ENCODE measurements around the gene SLC47A1.
"Not testable (repeated sequence)": the region's sequence is repeated elsewhere in the genome, so short reads cannot be mapped to it uniquely, and the experiment has no call there.

The SLC47A1 gene, protein sequence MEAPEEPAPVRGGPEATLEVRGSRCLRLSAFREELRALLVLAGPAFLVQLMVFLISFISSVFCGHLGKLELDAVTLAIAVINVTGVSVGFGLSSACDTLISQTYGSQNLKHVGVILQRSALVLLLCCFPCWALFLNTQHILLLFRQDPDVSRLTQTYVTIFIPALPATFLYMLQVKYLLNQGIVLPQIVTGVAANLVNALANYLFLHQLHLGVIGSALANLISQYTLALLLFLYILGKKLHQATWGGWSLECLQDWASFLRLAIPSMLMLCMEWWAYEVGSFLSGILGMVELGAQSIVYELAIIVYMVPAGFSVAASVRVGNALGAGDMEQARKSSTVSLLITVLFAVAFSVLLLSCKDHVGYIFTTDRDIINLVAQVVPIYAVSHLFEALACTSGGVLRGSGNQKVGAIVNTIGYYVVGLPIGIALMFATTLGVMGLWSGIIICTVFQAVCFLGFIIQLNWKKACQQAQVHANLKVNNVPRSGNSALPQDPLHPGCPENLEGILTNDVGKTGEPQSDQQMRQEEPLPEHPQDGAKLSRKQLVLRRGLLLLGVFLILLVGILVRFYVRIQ

DNA sequence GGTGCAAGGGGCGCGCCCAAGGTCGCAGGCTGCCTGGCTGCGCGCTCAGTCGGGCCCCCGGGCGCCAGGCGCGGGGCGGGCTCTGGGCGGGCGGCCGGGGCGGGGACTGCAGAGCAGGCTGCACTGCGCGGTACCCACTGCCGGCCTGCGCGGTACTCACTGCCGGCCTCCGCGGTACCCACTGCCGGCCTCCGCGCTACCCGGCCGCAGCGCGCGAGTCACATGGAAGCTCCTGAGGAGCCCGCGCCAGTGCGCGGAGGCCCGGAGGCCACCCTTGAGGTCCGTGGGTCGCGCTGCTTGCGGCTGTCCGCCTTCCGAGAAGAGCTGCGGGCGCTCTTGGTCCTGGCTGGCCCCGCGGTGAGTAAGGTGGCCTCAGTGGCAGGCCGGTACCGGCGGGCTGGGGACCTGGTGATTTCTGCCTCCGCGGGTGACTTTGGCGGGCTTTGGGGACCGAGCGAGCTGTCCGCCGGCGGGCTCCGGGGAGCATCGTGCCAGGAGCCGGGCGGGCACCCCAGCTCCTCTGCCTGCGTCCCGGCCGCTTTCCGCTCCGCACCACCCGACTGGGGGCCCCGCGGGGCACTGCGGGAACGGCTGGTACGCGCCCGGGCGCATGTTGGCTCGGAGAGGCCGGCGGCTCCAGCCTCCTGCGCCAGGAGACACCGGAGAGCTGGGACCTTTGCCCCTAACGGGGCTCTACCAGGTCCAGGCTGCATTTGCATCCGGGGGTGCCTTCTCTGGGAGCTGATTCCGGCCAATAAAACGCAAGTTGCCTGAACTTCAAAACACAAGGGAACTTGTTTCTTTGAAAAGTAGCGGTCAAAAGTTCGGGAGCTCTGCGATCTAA is at the start of gene SLC47A1:
Gene SLC47A1, plus strand, starts transcription at position 137 of the 844 bp plus-strand sequence. Its CDS starts 86 bp downstream, at position 223.
- peak; percentile 55 for DNase-seq

DNA sequence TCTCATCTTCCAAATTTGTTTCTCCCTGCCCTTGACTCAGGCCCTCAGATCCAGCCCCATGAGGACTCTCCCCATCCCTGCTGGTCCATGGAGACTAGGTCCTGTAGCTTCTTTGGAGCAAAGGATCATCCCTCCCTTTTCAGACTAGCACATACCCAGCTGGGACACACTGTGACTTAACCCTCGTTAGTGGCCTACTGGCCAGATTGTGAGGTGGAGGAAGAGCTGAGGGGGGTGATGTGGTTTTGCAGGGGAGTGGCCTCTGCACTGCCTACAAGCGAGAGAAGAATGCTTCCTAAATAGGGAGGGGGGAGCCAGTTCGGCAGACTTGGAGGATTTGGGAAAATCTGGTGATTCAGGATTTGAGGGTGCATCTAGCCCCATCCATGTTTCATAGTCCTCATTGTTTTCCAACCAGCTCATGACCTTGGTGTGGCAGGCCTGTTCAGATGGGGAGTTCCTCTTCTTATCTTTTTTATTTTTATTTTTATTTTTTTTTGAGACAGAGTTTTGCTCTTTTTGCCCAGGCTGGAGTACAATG is 47.8 kb upstream of the SLC47A1 start:
- DNase-seq: no peak

DNA sequence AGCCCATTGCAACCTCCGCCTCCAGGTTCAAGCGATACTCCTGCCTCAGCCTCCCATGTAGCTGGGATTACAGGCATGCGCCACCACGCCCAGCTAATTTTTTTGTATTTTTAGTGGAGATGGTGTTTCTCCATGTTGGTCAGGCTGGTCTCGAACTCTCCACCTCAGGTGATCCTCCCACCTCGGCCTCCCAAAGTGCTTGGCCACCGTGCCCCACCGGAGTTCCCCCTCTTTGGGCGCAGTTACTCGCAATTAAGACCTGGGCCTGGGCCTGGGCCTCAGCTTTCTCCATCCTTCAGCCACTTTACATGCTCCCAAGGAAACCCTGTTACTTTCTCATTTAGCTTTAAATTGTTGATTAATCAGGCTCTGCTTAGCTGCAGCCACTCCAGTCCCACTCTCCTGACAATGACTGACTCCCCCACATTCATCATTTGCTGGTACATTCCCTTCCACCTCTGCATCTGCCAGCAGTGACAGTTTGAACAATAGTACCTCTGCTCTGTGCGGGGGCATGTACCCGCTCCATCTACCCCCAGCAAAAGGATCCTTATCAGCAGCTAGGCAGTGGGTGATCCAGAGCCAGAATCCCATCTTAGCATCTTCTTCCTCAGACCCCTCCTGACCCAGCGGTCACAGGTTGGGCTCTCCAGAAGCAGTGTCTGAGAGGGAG is 47.2 kb upstream of the SLC47A1 start:
- DNase-seq: no peak

DNA sequence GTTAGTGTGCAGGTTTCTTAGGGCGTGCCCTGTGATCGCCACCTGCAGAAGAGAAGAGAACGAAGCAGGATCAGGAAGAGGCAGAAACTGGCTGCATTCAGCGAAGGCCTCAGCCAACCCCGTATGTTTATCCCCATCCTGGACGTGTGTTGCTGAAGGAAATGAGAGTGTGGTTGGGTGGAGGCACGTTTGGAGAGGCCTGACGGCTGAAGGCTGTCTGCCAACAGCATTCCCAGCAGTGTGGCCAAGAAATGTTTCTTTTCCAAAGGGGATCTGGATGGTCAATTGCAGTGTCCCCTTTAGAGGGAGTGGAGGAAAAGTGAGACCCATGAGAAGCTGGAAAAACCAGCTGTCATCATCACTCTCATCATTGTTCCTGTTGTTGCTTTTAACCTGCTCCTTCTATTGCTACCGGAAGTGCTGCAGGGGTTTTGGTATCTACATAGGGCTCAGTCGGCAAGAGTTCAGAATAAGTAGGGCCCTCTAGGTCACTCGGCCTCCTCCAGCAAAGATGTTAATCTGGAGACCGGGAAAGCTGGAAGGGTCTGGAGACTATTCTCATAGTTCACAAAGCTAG is 46.5 kb upstream of the SLC47A1 start:
- DNase-seq: no peak

DNA sequence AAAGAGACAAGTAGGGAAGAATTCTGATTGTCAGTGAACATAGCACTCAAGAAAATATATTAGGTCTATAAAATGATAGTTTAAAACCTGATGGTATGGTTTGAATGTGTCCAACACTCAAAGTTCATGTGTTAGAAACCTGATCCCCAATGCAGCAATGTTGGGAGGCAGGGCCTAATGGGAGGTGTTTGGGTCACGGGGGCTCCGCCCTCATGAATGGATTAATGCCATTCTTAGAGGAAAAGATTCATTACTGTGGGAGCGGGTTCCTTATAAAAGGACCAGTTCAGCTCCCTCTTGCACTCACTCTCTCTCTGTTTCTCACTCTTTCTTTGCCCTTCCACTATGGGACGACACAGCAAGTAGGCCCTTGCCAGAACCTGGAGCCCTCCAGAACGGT is 41.5 kb upstream of the SLC47A1 start:
- no peak for DNase-seq

DNA sequence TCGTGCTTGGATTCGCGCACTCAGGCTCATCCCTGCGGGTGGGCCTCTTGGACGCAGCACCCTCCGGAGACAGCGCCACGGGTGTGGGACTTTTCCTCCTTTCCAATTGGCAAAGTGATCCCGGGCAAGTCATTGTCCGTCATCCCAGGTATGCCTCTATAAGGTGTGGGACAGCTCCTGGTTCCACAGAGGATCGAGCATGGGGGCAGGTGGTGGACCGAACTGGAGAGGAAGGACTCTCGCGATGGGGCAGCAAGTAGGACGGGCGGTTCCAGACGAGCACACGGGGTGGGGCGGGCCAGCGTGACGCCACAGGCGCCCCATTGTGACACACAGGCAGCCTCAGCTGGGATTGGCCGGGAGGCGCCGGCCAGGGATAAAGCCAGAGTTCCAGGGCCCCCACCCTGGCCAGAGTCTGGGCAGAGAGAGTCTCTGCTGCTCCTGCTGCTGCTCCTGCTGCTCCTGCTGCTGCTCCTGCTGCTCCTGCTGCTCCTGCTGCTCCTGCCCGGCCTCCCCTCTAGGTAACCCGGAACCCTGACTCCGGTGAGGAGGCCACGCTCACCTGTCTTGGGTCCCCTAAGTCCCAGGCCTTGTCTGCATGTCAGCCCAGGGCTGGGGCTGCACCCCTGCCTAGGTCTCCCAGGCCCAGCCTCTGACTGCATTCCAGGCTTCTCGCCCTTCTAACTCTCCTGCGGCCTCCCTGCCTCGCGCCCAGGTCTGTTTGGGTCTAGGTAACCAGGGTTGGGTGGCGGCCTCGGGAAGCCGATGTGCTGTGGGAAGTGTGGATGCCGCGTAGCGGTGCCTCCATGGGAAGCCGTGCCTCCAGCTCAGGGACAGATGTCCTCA is 38.5 kb upstream of the SLC47A1 start:
- DNase-seq: no peak

DNA sequence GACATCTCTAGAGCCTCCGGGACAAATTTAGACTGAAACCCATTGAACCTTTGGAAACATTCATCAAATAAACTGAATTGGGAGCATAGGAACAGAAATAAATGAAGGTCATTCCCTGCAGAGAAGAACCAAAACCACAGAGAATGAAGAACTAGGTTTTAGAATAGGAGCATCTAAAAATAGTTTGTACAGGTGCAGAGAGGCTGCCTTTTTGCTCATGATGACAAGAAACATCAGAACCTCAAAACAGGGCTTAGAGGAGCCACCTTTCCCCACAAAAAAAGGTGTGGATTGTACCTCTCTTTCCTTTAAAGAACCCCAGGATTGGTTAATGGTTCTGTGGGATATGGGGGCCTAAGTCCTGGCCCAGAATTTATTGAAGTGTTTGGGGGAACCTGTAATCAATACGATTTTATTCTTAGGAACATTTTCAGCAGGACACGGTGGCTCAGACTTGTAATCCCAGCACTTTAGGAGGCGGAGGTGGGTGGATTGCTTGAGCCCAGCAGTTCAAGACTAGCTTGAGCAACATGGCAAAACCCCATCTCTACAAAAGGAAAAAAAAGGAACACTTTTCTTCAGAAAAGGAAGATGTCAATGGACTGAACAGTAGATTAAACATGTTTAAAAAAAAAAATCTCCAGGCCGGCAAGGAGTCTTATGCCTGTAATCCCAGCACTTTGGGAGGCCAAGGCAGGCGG is 37.7 kb upstream of the SLC47A1 start:
- no peak for DNase-seq

DNA sequence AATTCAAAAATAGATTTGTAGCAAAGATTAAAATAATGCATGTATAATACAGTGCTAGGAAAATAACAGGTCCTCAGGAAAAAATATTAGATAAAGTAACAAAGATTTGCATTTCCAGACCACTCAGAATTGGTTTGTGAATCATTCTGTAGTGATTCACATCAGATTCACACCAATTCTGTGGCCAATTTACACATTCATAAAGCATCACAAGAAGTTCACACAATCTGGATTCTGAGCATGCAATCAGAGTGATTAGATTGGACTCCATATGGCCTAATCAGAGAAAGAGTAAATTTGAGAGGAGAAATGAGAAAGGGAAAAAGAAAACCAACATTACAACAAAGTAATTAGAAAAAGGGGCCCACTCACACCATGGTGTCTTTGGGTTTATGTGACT is 36.0 kb upstream of the SLC47A1 start:
- DNase-seq: no peak

DNA sequence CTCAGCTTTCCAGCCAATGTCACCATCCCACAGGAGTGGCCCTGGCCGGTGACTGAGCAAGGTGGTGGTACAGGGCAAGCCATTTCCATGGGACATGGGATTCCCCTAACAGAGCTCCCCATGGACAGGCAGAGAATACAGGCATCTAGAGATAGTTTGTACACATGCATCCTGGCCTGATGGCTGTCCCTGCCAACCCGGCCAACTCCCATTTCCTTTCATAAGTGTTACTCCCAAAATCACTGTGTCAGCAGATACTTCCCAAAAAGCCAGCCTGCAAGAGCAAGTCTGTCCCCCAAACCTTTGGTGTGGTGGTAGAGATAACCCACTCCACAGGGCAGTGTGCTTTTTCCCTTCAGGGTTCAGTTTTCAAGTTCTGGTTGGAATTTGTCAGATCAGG is 32.4 kb upstream of the SLC47A1 start:
- DNase-seq: no peak

DNA sequence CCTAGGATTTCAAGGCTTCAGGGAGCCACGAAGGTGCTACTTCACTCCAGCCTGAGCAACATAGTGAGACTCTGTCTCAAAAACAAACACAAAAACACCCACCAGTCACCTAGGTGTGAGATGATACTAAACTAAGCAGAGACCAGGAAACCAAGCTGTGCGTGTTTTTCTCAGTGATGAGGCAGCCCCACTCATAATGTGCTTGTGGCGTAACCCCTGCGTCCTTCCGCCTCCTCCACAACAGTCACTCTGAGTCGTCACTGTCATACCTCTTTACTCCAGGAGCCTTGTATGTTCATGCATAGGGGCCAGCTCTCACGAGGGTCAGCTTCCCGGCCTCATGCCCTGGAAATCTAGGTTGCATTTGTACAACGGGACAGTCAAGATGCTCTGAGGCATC is 31.1 kb upstream of the SLC47A1 start:
- DNase-seq: peak; percentile 32

DNA sequence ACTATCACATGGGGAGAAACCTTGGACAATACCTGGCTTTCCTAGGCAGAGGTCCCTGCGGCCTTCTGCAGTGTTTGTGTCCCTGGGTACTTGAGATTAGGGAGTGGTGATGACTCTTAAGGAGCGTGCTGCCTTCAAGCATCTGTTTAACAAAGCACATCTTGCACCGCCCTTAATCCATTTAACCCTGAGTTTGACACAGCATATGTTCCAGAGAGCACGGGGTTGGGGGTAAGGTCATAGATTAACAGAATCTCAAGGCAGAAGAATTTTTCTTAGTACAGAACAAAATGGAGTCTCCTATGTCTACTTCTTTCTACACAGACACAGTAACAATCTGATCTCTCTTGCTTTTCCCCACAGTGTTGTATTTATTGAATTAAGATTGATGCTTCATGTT is 28.1 kb upstream of the SLC47A1 start:
- DNase-seq: not testable (repeated sequence)

DNA sequence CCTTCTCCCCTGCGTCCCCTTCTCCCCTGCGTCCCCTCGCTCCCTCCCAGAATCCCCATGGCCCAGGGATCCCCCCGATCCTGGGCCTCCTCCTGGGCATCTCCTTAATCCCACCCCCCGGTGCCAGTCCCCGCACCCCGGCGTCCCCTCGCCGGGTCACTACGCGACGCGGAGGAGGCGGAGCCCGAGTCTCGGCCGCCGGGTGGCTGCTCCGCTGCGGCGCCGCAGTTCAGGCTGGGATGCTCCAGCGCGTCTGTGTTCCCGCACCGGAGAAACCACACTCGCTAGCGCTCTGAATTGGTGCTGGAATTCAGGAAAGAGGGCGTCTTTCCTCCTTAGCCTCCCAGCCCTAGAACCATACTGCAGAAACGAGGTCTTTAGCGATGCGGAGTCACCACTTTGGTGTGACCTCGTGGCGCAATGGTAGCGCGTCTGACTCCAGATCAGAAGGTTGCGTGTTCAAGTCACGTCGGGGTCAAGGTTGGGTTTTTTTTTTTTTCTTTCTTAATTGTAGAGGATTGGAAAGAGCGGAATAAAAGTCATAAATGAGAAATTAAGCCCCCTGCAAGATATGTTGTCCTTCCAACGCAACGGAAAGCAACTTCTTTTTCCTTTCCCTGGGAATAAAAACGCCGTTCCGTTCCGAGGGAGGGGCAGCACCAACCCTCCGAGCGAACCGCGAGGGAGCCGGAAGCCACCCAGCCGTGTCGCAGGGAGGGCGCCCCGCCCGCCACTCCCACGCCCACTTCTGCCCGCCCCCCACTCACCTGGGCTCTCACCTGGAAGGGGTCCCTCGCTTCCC is 25.7 kb upstream of the SLC47A1 start:
- peak; percentile 79 for DNase-seq

DNA sequence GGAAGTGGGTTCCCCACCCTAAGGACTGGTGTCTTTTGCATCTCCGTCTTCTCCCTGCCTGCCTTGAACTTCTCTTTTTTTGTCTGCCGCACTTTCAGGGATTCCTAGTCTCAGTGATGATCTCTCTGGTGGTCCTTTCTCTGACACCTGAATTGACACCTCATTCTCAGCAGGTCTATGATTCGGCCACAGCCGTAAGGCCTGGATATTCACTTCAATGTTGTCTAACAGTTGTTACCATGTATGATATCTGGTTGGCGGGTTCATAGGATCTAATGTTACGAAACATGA is 25.1 kb upstream of the SLC47A1 start:
- no peak for DNase-seq

DNA sequence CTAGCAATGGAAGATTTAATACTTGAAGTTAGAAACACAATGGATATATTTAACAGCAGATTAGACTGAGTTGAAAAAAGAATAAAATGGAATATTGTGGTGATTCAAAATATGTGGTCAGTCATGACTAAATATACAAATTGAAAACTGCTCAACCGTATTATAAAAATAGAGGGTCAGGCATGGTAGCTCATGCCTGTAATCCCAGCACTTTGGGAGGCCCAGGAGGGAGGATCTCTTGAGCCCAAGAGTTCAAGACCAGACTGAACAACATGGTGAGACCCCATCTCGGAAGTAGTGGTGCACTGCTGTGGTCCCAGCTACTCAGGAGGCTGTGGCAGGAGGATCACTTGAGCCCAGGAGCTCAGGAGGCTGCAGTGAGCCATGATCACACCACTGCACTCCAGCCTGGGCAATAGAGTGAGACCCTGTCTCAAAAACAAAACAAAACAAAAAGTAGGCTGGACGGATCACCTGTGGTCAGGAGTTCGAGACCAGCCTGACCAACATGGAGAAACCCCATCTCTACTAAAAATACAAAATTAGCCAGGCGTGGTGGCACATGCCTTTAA is 24.3 kb upstream of the SLC47A1 start:
- not testable (repeated sequence) for DNase-seq

DNA sequence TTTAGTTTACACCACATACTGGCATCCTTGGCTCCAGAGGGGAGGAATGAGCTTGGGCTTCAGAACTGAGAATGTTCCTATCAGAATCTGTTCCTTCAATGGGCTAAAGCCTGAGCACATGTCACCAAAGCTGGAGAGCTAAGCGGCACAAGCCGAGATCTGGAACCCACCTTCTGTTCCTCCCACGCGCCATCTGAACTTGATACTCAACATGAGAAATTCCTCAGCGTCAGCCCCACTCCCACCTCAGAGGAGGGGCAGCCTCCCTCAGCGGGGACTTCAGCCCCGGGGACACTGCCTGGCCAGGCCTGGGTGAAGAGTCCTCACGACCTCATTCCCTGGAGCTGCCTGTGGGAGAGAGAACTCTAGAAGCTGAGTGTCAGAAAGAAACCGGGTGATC is 22.8 kb upstream of the SLC47A1 start:
- no peak for DNase-seq

DNA sequence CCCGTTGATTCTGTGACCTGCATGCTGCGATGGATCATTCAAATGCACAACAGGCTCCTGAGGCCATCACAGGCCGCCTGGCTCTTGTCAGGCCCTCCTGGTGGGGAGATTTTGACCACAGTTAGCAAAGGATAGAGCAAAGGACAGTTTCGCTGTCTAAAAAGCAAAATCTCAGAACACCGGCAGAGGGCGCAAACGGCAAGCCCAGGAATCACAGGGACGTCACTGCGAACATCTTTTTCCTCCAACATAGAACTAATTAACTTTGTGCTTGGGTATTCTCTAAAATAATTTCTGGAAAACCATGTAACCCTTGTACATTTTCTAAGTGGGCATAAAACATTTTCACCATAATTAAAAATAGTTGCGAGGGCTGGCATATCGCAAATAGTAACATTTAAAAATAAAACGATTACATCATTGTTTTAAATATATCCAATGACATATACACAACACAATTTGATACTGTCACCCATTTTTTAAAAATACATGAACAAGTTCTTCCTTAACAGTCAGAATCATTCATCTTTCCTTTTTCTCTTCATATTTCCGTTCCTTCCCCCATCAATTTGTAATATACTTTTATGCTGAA is 19.7 kb upstream of the SLC47A1 start:
- peak; percentile 71 for DNase-seq

DNA sequence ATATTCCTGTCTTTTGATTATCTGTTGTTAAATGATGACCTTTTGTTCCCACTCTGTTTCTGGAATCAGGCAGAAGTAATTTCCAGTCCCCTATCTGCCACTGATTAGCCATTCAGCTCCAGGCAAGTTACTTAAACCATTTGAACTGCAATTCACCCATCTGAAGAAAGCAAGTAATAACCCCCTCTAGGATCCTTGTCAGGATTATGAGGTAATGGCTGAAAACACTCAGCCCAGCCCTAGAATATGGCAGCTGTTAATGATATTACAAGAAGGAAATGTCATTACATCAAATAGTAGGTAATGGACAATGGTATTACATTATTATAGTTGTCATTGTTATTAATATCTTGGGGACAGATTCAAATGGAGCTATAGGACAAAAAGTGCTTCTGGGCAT is 16.0 kb upstream of the SLC47A1 start:
- DNase-seq: no peak

DNA sequence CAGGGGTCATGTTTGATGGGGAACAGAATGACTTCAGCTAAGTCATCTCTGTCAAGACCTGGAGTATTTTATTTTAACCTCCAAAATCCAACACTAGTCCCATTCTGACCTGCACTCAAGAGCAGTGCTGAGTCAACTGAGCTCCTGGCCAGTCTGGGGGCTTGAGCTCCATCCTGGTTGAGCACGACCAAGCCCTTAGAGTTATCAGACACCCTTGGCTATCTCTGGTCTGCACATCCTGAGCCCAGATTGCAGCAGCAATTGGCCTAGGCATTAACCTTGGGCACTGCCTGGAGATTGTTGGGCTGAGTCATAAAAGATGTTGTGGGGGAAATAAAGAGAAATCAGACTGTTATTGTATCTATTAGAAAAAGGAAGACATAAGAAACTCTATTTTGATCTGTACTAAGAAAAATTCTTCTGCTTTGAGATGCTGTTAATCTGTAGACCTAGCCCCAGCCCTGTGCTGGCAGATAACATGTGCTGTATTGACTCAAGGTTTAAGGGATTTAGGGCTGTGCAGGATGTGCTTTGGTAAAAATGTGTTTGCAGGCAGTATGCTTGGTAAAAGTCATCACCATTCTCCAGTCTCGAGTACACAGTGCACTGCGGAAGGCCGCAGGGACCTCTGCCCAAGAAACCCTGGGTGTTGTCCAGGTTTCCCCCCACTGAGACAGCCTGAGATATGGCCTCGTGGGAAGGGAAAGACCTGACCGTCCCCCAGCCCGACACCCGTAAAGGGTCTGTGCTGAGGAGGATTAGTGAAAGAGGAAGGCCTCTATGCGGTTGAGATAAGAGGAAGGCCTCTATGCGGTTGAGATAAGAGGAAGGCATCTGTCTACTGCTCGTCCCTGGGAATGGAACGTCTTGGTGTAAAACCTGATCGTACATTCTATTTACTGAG is 14.0 kb upstream of the SLC47A1 start:
- not testable (repeated sequence) for DNase-seq
